Activated CD4-positive, alpha-beta T cell treated with anti-CD3 and anti-CD28 coated beads for 1 hour (primary cell): ENCODE measurements around the gene LINC01488.

Source experiments
- DNase-seq: peaks from one replicate; pipeline ENCODE4 v3.0.0-alpha.2; 2020

LINC01488 gene

DNA sequence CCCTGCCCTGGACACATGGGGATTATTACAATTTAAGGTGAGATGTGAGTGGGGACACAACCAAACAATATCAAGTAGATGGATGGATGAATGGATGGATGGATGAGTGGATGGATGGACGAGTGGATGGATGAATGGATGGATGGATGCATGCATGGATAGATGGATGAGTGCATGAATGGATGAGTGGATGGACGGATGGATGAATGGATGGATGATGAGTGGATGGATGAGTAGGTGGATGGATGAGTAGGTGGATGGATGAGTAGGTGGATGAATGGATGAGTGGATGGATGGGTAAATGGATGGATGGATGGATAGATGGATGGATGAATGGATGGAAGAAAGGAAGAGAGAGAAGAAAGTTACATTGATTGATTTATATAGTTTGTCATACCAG lies 859 bp downstream of the LINC01488 start:
- DNase-seq = no peak

GRCh38 chr11:69483170-69483569 lies 1.7 kb downstream of the LINC01488 start:
- DNase-seq = no peak

DNA sequence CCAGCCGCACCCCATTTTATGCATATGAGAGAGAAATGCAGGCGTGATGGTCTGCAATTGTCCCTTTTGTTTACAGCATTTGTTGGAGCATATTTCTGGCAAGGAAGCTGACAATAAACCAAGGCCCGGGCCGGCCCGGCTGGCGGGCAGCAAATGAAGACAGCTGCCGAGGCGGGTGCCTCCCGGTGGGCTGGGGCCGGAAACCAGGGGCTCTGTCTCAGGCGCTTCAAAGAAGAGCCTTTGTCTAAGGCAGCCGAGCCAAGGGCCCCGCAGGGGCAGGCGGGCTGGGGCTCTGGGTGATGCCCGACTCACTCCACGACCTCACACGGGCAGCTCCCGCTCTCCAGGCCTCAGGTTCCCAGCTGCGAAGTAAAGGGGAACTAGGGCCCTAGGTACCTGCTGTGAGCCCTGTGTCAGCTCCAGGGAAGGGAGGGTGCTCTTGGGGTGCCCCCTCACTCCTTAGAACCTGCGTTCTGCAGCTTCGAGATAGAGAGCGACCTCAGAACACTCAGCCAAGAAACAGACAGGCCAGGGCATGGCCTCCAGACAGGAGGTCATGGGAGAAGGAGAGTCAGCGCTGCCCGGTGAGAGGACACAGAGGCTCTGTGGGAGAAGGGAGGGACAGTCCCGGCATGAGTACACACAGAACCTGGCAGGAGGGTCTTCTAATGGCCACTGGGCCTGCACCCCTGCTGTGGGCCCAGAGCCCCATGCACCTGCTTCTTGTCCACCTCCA lies 2.4 kb downstream of the LINC01488 start:
- DNase-seq = no peak

GRCh38 chr11:69484427-69485259 lies 3.2 kb downstream of the LINC01488 start:
- no peak for DNase-seq

- no peak for DNase-seq
Observed at GRCh38 chr11:69485337-69486041, 4.0 kb downstream of the LINC01488 start.

DNA sequence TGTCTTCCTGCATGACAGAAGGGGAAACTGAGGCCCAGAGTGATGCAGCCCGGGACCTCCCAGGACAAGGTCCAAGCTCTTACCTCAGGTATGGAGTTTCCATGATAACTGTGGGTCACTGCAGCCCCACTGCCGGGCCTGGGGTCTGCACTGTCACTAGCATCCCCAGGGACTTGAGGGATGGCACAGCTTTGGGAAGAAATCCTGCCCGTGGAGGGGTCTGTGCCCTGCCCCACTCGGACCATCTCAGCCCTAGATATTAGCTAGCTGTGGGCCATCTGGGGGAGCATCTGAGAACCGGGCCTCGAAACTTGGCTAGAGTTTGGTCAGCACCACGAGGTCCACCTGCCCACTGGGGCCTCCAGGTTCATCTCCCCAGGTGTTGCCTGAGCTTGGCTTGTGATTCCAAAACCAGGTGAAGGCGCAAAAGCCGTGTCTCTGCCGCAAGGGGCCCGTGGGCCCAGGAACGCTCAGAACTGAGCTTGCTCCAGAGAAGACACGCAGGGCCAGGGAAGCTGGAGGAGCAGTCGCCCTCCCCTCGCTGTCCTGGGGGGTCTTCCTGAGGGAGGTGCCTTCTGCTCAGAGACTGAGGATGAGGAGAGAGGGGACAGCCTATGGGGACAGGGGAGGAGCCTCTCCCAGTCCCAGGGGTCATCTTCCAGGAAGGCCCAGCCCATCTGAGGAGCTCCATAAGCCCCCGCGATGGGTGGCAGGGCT lies 4.8 kb downstream of the LINC01488 start:
- DNase-seq = no peak

GRCh38 chr11:69486773-69487291 lies 5.4 kb downstream of the LINC01488 start:
- no peak for DNase-seq

GRCh38 chr11:69487391-69487790 lies 5.9 kb downstream of the LINC01488 start:
- DNase-seq = no peak

- DNase-seq = no peak
Observed at GRCh38 chr11:69487849-69488542, 6.5 kb downstream of the LINC01488 start.

- no peak for DNase-seq
Observed at GRCh38 chr11:69488543-69488940, 7.1 kb downstream of the LINC01488 start.

DNA sequence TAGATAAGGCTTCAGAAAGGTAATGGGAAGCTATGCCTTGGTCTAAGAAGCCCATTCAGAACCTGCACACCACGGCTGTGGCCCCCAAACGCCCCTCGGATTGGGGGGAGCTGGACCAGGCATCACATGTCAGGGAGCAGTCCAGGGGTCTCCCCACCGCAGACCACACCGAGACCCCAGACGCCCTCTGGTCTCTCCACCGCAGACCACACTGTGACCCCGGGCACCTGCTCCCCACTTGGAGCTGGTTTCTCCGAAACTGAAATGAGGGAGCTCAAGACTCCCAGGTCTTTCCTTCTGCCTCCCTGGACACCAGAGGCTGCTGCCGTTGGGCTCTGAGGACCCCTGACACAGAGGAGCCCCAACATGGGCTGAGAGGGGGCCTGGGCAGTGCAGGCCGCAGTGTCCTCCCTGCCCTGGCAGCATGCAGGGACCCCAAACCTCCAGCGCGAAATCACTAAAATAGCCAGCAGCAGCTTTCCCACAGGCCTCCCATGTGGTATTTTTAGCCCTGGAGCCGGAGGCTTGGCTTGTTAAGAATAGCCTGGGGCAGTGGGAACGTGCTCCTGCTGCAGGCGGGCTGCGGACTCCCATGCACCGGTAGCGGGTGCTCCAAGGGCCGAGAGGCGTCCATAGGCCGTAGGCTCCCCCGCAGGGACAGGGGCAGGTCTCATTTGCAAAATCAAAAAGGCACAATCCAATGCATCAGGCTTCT lies 7.7 kb downstream of the LINC01488 start:
- no peak for DNase-seq

GRCh38 chr11:69489746-69490365 lies 8.4 kb downstream of the LINC01488 start:
- DNase-seq = no peak

DNA sequence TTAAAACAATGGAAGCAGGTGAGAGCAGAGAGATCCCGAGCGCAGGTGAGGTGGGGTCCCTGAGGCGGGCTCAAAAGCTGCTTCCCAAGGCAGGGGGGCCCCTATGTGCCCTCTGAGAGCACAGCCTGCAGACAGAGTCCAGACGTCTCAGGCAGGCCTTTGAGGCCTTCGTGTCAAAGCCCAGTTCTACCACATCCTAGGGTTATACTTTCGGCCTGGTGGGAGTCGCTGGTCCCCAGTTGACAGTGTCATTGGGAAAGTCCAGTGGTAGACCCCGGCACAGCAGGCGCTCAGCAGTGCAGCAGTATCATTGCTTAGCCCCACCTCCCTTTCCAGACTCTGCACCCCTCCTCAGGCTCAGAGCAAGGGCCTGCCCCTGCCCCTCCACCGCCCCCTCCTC lies 9.1 kb downstream of the LINC01488 start:
- no peak for DNase-seq

DNA sequence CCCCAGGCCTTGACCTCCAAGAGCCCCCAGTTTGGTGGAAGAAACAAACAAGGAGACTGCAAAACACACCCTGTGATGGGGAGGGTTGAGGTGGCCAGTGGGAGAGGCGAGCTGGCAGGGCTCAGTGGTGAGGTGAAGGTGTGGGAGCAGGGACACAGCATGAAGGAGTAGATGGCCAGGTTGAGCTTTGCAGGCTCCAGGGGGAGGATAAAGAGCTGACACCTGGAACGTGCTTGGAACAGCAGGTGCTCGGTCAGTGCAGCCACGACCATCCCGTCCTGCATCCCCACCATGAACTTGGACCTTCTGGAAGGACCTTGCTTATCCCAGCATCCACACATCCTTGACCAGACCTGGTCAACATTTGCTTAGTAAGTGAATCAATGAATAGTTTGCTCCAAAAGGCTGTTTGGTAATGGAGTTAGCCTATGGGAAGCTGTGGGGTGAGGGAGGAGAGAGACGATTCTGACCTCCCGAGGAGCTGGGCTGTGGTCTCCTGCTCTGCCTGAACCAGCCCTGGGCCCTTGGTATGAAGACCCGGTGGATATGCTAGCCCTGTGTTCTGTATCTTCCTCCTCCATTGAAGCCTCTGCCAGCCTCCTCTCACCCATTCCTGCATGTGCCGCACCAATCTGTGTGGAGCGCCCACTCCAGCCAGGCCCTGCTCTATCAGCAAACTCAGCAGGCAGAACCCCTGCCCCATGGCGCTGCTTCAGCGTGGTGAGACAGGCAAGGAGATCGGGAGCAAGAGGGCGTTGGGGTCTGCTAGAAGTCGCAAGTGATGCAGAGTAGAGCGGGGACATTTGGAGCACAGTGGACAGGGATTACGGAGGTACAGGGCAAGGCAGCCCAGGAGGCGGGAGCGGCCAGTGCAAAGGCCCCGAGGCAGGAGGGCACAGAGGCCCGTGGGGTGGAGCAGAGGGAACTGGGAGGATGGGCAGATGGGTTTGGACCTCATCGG lies 9.9 kb downstream of the LINC01488 start:
- DNase-seq = no peak

- DNase-seq = no peak
Observed at GRCh38 chr11:69492201-69492991, 10.9 kb downstream of the LINC01488 start.

DNA sequence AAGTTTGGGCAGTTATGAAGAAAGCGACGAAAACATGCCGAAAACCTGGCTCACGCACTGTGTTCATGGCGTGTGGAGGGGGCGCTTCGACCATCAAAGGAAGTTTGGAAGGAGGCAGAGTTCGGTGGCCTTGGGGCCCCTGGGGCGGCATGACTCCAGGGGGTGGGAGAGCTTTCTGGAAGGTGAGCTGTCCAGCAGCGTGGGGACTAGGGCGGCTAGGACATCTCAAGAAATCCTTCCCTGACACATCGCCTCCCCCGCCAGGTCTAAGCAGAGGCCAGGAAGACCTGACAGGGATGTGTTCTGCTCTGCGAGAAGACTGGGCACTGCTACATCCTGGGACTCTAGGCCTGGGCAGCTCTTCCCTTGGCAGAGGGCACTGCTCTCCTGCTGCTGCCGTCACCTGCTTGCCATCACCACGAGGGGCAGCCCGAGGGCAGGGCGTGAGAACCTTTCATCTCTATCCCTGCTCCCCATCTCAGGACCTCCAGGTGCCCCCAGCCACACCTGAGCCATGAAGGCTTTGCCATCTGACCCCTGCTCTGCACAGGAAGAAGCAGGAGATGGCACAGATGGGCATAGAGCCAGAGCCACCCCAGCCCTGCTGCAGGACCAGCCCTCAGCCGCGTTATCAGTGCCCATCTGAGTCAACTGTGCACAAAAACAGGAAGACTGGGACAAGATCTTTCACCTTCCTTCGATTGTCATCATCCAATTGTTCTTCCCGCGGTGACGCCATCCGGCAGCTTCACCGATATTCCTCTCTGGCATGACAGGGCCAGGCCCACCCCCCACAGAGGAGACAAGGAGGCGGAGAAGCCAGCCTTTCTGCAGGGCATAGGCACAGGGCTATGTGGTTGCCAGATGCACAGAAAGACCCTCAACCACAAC lies 12.7 kb downstream of the LINC01488 start:
- no peak for DNase-seq

GRCh38 chr11:69494851-69495250 lies 13.4 kb downstream of the LINC01488 start:
- DNase-seq = no peak
